ENCODE data around the gene SMCO1.
"Not testable (repeated sequence)": the region's sequence is repeated elsewhere in the genome, so short reads cannot be mapped to it uniquely, and the experiment has no call there.

The SMCO1 gene

GRCh38 chr3:196514913-196515621, at the start of gene SMCO1:
SMCO1 (minus strand) TSS chr3:196515346; CDS start chr3:196515209, 137 bp downstream.
- H3K9me3 ChIP-seq (ENCODE audit: control insufficient read depth in 1 of 2, low read length in 2 of 2), result peaks cover 14 to 22% of the 10 kb centered on the region in 2 donors
- no peak within 1 kb of the TSS for H3K4me3 ChIP-seq (ENCODE audit: low read depth in 1 of 2, low read length in 2 of 2)
- no peaks in the 10 kb centered on the region for H3K36me3 ChIP-seq (ENCODE audit: control insufficient read depth in 1 of 2, insufficient read depth in 2 of 2, low read length in 2 of 2)
- no peaks in the 10 kb centered on the region for H3K27me3 ChIP-seq (ENCODE audit: low read depth, low read length)
- H3K27ac ChIP-seq (ENCODE audit: low read length), result no peak within 1 kb of the TSS
- H3K4me1 ChIP-seq (ENCODE audit: control insufficient read depth in 1 of 2, insufficient read depth in 2 of 2, low read length in 2 of 2), result no peaks in the 10 kb centered on the region

- Histone ChIP-seq H3K27me3 (ENCODE audit: low read depth, low read length) (no peaks in the 10 kb centered on the region), H3K9me3 (ENCODE audit: control insufficient read depth in 1 of 2, low read length in 2 of 2) (no peaks in the 10 kb centered on the region), H3K27ac (ENCODE audit: low read length) (no peak overlapping the region), H3K36me3 (ENCODE audit: control insufficient read depth in 1 of 2, insufficient read depth in 2 of 2, low read length in 2 of 2) (peaks cover 0 to 15% of the 10 kb centered on the region in 2 donors), H3K4me3 (ENCODE audit: low read depth in 1 of 2, low read length in 2 of 2) (no peak overlapping the region), H3K4me1 (ENCODE audit: control insufficient read depth in 1 of 2, insufficient read depth in 2 of 2, low read length in 2 of 2) (peaks cover 0 to 9% of the 10 kb centered on the region in 2 donors)
These were observed 48.6 kb upstream of the SMCO1 start for GRCh38 chr3:196563721-196564225.

- Histone ChIP-seq H3K36me3 (ENCODE audit: control insufficient read depth in 1 of 2, insufficient read depth in 2 of 2, low read length in 2 of 2) (peaks cover 0 to 17% of the 10 kb centered on the region in 2 donors), H3K4me3 (ENCODE audit: low read depth in 1 of 2, low read length in 2 of 2) (no peak overlapping the region), H3K27me3 (ENCODE audit: low read depth, low read length) (no peaks in the 10 kb centered on the region), H3K9me3 (ENCODE audit: control insufficient read depth in 1 of 2, low read length in 2 of 2) (no peaks in the 10 kb centered on the region), H3K4me1 (ENCODE audit: control insufficient read depth in 1 of 2, insufficient read depth in 2 of 2, low read length in 2 of 2) (no peaks in the 10 kb centered on the region), H3K27ac (ENCODE audit: low read length) (no peak overlapping the region)
These were observed 44.7 kb upstream of the SMCO1 start for GRCh38 chr3:196559826-196560225.

- H3K4me1 ChIP-seq (ENCODE audit: control insufficient read depth in 1 of 2, insufficient read depth in 2 of 2, low read length in 2 of 2), result no peaks in the 10 kb centered on the region
- no peaks in the 10 kb centered on the region for H3K27me3 ChIP-seq (ENCODE audit: low read depth, low read length)
- H3K4me3 ChIP-seq (ENCODE audit: low read depth in 1 of 2, low read length in 2 of 2), result no peak overlapping the region
- H3K27ac ChIP-seq (ENCODE audit: low read length), result no peak overlapping the region
- no peaks in the 10 kb centered on the region for H3K9me3 ChIP-seq (ENCODE audit: control insufficient read depth in 1 of 2, low read length in 2 of 2)
- H3K36me3 ChIP-seq (ENCODE audit: control insufficient read depth in 1 of 2, insufficient read depth in 2 of 2, low read length in 2 of 2), result peaks cover 0 to 30% of the 10 kb centered on the region in 2 donors
These were observed 43.3 kb upstream of the SMCO1 start for GRCh38 chr3:196558476-196558875.

GRCh38 chr3:196557236-196557635, 42.1 kb upstream of the SMCO1 start:
- H3K4me3 ChIP-seq (ENCODE audit: low read depth in 1 of 2, low read length in 2 of 2), result no peak overlapping the region
- H3K27me3 ChIP-seq (ENCODE audit: low read depth, low read length), result no peaks in the 10 kb centered on the region
- no peaks in the 10 kb centered on the region for H3K9me3 ChIP-seq (ENCODE audit: control insufficient read depth in 1 of 2, low read length in 2 of 2)
- H3K27ac ChIP-seq (ENCODE audit: low read length), result no peak overlapping the region
- no peaks in the 10 kb centered on the region for H3K4me1 ChIP-seq (ENCODE audit: control insufficient read depth in 1 of 2, insufficient read depth in 2 of 2, low read length in 2 of 2)
- peaks cover 0 to 33% of the 10 kb centered on the region in 2 donors for H3K36me3 ChIP-seq (ENCODE audit: control insufficient read depth in 1 of 2, insufficient read depth in 2 of 2, low read length in 2 of 2)

- H3K36me3 ChIP-seq (ENCODE audit: control insufficient read depth in 1 of 2, insufficient read depth in 2 of 2, low read length in 2 of 2), result peaks cover 0 to 26% of the 10 kb centered on the region in 2 donors
- H3K27me3 ChIP-seq (ENCODE audit: low read depth, low read length), result no peaks in the 10 kb centered on the region
These were observed 40.1 kb upstream of the SMCO1 start for GRCh38 chr3:196555295-196555694.

GRCh38 chr3:196554205-196554604, 39.1 kb upstream of the SMCO1 start:
- no peaks in the 10 kb centered on the region for H3K27me3 ChIP-seq (ENCODE audit: low read depth, low read length)
- H3K36me3 ChIP-seq (ENCODE audit: control insufficient read depth in 1 of 2, insufficient read depth in 2 of 2, low read length in 2 of 2), result peaks cover 0 to 23% of the 10 kb centered on the region in 2 donors

More at GRCh38 chr3:196555295-196555694, 40.1 kb upstream of the SMCO1 start:
- H3K4me1 ChIP-seq (ENCODE audit: control insufficient read depth in 1 of 2, insufficient read depth in 2 of 2, low read length in 2 of 2), result no peaks in the 10 kb centered on the region
- no peak overlapping the region for H3K27ac ChIP-seq (ENCODE audit: low read length)
- H3K9me3 ChIP-seq (ENCODE audit: control insufficient read depth in 1 of 2, low read length in 2 of 2), result no peaks in the 10 kb centered on the region
- H3K4me3 ChIP-seq (ENCODE audit: low read depth in 1 of 2, low read length in 2 of 2), result no peak overlapping the region

GRCh38 chr3:196553551-196553950, 38.4 kb upstream of the SMCO1 start:
- Histone ChIP-seq H3K4me3 (ENCODE audit: low read depth in 1 of 2, low read length in 2 of 2) (no peak overlapping the region), H3K9me3 (ENCODE audit: control insufficient read depth in 1 of 2, low read length in 2 of 2) (no peaks in the 10 kb centered on the region), H3K4me1 (ENCODE audit: control insufficient read depth in 1 of 2, insufficient read depth in 2 of 2, low read length in 2 of 2) (no peaks in the 10 kb centered on the region), H3K27ac (ENCODE audit: low read length) (no peak overlapping the region), H3K36me3 (ENCODE audit: control insufficient read depth in 1 of 2, insufficient read depth in 2 of 2, low read length in 2 of 2) (peaks cover 0 to 16% of the 10 kb centered on the region in 2 donors), H3K27me3 (ENCODE audit: low read depth, low read length) (no peaks in the 10 kb centered on the region)

More at GRCh38 chr3:196554205-196554604, 39.1 kb upstream of the SMCO1 start:
- Histone ChIP-seq H3K27ac (ENCODE audit: low read length) (no peak overlapping the region), H3K9me3 (ENCODE audit: control insufficient read depth in 1 of 2, low read length in 2 of 2) (no peaks in the 10 kb centered on the region), H3K4me1 (ENCODE audit: control insufficient read depth in 1 of 2, insufficient read depth in 2 of 2, low read length in 2 of 2) (no peaks in the 10 kb centered on the region), H3K4me3 (ENCODE audit: low read depth in 1 of 2, low read length in 2 of 2) (no peak overlapping the region)

- H3K27ac ChIP-seq (ENCODE audit: low read length), result no peak overlapping the region
- H3K4me1 ChIP-seq (ENCODE audit: control insufficient read depth in 1 of 2, insufficient read depth in 2 of 2, low read length in 2 of 2), result no peaks in the 10 kb centered on the region
- H3K9me3 ChIP-seq (ENCODE audit: control insufficient read depth in 1 of 2, low read length in 2 of 2), result no peaks in the 10 kb centered on the region
- no peak overlapping the region for H3K4me3 ChIP-seq (ENCODE audit: low read depth in 1 of 2, low read length in 2 of 2)
- H3K27me3 ChIP-seq (ENCODE audit: low read depth, low read length), result no peaks in the 10 kb centered on the region
- peaks cover 0 to 16% of the 10 kb centered on the region in 2 donors for H3K36me3 ChIP-seq (ENCODE audit: control insufficient read depth in 1 of 2, insufficient read depth in 2 of 2, low read length in 2 of 2)
These were observed 37.1 kb upstream of the SMCO1 start for GRCh38 chr3:196552253-196552652.

- not testable (repeated sequence) for H3K4me3 ChIP-seq (ENCODE audit: low read depth in 1 of 2, low read length in 2 of 2); H3K9me3 ChIP-seq (ENCODE audit: control insufficient read depth in 1 of 2, low read length in 2 of 2); H3K27me3 ChIP-seq (ENCODE audit: low read depth, low read length); H3K4me1 ChIP-seq (ENCODE audit: control insufficient read depth in 1 of 2, insufficient read depth in 2 of 2, low read length in 2 of 2); H3K27ac ChIP-seq (ENCODE audit: low read length)
- H3K36me3 ChIP-seq (ENCODE audit: control insufficient read depth in 1 of 2, insufficient read depth in 2 of 2, low read length in 2 of 2), result peaks cover 0 to 16% of the 10 kb centered on the region in 2 donors
These were observed 35.0 kb upstream of the SMCO1 start for GRCh38 chr3:196550172-196550571.

GRCh38 chr3:196549312-196549711, 34.2 kb upstream of the SMCO1 start:
- not testable (repeated sequence) for H3K4me3 ChIP-seq (ENCODE audit: low read depth in 1 of 2, low read length in 2 of 2); H3K4me1 ChIP-seq (ENCODE audit: control insufficient read depth in 1 of 2, insufficient read depth in 2 of 2, low read length in 2 of 2); H3K27me3 ChIP-seq (ENCODE audit: low read depth, low read length); H3K9me3 ChIP-seq (ENCODE audit: control insufficient read depth in 1 of 2, low read length in 2 of 2); H3K27ac ChIP-seq (ENCODE audit: low read length)
- peaks cover 0 to 12% of the 10 kb centered on the region in 2 donors for H3K36me3 ChIP-seq (ENCODE audit: control insufficient read depth in 1 of 2, insufficient read depth in 2 of 2, low read length in 2 of 2)

- no peaks in the 10 kb centered on the region for H3K36me3 ChIP-seq (ENCODE audit: control insufficient read depth in 1 of 2, insufficient read depth in 2 of 2, low read length in 2 of 2)
- H3K27ac ChIP-seq (ENCODE audit: low read length), result no peak overlapping the region
- no peaks in the 10 kb centered on the region for H3K9me3 ChIP-seq (ENCODE audit: control insufficient read depth in 1 of 2, low read length in 2 of 2)
- no peak overlapping the region for H3K4me3 ChIP-seq (ENCODE audit: low read depth in 1 of 2, low read length in 2 of 2)
- no peaks in the 10 kb centered on the region for H3K4me1 ChIP-seq (ENCODE audit: control insufficient read depth in 1 of 2, insufficient read depth in 2 of 2, low read length in 2 of 2)
- H3K27me3 ChIP-seq (ENCODE audit: low read depth, low read length), result no peaks in the 10 kb centered on the region
These were observed 31.9 kb upstream of the SMCO1 start for GRCh38 chr3:196547067-196547466.

Measured in muscle layer of duodenum (tissue), 2 donors.